Omental fat pad (tissue), 4 donors: ENCODE results near the gene CLEC16A. TPM values are rescaled to one million over a fixed set of nuclear protein-coding genes. Genes with fewer than 3 reads are reported as not detected.

Experiments used
- ATAC-seq: fragments of 150-250 bp; one replicate; pipeline ENCODE4 v1.9.1; 2016; ENCODE audit warnings: mild to moderate bottlenecking, moderate library complexity; ENCODE audit not compliant: low FRiP score
- DNase-seq: peaks from one replicate; pipeline ENCODE4 v3.0.0-alpha.2; 2019; ENCODE audit warnings: low spot score
- total RNA-seq, 4 donors: library from RNA; depleted of rRNA; stranded (reverse); fragments of >200 nt; gene quantifications; one replicate each; pipeline ENCODE4 v1.1.0, GENCODE V29; 2016
- TF ChIP-seq, protein P1 (sequence below), 3 donors: fragments of 450-650 bp; IDR thresholded peaks; one replicate each; pipeline ENCODE4 v1.5.1; 2016 to 2017; ENCODE audit warnings: antibody characterized with exemption in 3 of 3, mild to moderate bottlenecking in 3 of 3, moderate library complexity in 2 of 3

The CLEC16A gene
- total RNA-seq, 4 donors from 2014 or later: 24.0 to 36.9 (median 29.5) TPM

DNA sequence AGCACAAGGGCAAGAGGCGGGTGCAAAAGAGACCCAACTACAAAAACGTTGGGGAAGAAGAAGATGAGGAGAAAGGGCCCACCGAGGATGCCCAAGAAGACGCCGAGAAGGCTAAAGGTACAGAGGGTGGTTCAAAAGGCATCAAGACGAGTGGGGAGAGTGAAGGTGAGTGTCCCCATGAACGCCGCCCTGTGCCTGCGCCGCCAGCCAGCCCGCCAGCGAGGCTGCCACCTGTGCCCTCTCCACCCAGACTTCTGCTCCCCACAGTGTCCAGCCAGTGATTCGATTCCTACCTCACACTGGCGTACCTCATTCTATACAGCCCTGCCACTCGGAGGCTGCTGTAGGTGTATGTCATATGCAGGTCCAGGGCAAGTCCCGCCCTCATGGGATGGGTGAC lies 58.8 kb downstream of the CLEC16A start:
- TF ChIP-seq, protein P1, sequence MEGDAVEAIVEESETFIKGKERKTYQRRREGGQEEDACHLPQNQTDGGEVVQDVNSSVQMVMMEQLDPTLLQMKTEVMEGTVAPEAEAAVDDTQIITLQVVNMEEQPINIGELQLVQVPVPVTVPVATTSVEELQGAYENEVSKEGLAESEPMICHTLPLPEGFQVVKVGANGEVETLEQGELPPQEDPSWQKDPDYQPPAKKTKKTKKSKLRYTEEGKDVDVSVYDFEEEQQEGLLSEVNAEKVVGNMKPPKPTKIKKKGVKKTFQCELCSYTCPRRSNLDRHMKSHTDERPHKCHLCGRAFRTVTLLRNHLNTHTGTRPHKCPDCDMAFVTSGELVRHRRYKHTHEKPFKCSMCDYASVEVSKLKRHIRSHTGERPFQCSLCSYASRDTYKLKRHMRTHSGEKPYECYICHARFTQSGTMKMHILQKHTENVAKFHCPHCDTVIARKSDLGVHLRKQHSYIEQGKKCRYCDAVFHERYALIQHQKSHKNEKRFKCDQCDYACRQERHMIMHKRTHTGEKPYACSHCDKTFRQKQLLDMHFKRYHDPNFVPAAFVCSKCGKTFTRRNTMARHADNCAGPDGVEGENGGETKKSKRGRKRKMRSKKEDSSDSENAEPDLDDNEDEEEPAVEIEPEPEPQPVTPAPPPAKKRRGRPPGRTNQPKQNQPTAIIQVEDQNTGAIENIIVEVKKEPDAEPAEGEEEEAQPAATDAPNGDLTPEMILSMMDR (IDR thresholded peaks at IDR 0.05): no peak
- ATAC-seq (no peak), DNase-seq (no peak)

DNA sequence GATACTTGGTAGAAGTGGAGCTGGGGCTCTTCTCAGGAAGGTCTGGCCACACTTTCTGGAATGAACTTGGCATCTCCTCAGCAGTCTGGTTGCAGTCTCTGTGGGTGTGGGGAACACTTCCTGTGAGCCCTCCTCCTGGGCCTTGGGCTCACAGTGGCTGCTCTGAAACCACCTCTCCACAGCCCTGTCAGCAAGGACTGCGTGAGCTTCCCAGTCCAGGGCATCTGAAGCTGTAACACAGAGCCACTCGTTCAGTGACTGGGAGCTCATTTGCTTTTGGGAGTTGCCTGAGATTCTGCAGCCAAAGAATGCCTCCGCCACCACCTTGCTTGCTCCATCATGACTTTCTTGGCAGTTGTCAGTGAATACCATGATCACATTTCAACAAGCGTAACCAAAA lies 60.0 kb downstream of the CLEC16A start:
- no peak for ATAC-seq
- TF ChIP-seq, protein P1 (IDR thresholded peaks at IDR 0.05): no peak
- no peak for DNase-seq

DNA sequence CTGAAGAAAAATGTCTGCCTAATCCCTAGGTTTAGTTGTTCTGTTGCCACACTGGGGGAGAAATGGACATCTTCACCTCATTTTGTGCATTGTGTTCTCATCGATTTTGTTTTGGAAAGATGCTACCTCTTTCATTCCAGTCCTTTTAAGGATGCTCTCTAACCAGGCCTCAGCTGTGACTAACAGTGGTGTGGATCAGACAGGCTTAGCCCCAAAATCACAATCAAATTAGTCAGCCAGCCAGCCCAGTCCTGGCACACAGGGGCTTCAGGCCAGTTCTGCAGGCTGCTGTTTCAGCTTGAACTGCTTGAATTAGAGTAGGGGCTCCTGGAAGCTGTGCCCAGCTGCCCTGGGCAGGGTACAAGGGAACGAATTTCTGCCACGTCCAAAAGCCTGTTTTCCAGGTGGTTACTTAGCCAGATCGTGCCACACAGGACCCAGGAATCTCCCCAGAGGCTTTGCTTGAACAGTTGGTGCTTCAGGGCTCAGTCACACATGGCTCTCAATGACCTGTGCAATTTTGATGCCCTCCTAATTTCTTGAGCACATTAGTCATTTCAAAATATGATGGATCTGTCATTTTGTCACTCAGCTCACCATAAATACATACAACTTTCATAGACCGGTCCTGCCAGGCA lies 60.7 kb downstream of the CLEC16A start:
- DNase-seq: no peak
- TF ChIP-seq, protein P1 (IDR thresholded peaks at IDR 0.05): no peak

DNA sequence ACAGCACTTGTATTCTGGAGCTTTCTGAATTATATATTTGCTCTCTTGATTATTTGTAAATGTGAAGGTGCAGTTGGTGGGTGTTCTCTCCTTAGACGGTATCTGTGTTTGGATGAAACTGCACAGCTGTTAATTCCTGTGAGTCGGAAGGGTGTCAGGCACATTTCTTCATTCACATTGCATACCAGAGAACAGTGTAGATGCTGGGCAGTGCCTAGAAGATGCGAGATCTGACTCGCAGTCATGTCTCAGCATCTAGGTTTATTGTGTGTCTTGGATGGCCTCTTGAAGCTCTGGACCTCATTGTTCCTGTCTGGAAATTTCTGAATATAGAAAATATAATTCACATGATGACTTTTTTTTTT lies 61.2 kb downstream of the CLEC16A start:
- TF ChIP-seq, protein P1 (IDR thresholded peaks at IDR 0.05): no peak
- DNase-seq (no peak), ATAC-seq (no peak)

More for the DNA sequence above, 60.7 kb downstream of the CLEC16A start:
- no peak for ATAC-seq

DNA sequence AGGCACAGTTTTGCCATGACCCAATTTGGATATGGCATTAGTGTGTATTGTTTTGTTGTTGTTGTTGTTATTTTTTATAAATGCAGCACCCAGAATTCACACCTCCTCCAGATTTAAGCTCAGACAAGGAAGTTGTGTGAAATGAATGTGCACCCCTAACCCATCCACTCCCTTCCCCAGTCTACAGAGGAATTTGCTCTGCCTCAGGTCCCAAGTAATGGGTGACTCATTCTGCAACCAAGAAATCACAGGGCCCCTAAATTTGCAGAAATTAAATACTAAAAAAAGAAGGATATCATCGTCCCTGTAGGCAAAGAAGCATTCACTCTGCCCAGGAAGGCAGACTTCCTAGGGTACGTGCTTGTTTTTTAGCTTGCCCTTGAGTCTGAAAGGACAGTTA lies 62.3 kb downstream of the CLEC16A start:
- TF ChIP-seq, protein P1 (IDR thresholded peaks at IDR 0.05): no peak

DNA sequence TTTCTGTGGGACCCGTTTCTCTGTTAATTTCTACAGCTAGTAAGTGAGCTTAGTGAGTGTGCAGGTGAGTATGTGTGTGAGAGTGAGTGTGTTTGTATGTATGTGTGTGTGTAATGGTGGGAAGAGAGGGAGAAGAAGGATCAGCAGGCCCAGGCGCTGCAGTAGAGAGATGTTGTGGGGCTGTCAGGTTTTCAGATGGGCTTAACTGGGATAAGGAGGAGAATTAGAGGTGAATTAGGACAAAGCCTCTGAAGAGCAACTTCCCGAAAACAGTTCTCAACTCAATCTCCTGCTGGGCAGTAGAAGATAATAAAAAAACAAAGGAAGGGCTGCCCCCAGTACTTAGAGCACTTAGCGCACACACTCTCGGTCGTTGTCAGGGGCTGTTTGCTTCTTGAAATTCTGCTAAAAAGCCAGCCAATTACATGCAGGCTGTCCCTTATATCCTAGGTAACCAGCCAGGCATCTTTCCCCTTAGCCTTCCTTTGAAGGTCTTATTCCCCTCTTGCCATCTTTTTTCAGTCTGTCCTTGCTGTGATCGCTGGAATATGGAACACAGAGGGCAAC lies 63.4 kb downstream of the CLEC16A start:
- TF ChIP-seq, protein P1 (IDR thresholded peaks at IDR 0.05): no peak
- ATAC-seq (no peak), DNase-seq (no peak)

More for the DNA sequence above, 62.3 kb downstream of the CLEC16A start:
- DNase-seq: no peak
- ATAC-seq: no peak
